Right ventricle myocardium inferior (tissue), 1 donor: ENCODE data around the gene SLC25A11. TPM values are rescaled to one million over a fixed set of nuclear protein-coding genes. Genes with fewer than 3 reads are reported as not detected.

Source experiments
- ATAC-seq: fragments of 200-7000 bp; cut with Tn5 transposase; one replicate; pipeline ENCODE4 v1.9.1; 2020; ENCODE audit warnings: mild to moderate bottlenecking, moderate library complexity
- DNase-seq: peaks from one replicate; pipeline ENCODE4 v3.0.0; 2021; ENCODE audit errors: missing footprints
- intact Hi-C: fragments of 100-400 bp; cut with DNase I; formaldehyde crosslinking; loops from one replicate; pipeline ENCODE4 v1.11.0; 2022
- long read RNA-seq: library from polyadenylated mRNA; unstranded; transcript quantifications from one replicate; pipeline ENCODE4 v2.0.0, GENCODE V29; 2021
- total RNA-seq: library from RNA; stranded (reverse); fragmentation: NEBNext Ultra II Directional; extraction: Animal tissue kit (Norgen Biotek cat#: 25700); gene quantifications from one replicate; pipeline ENCODE4 v1.2.1, GENCODE V29; 2021
- donor health status: DM: no; HTN: yes; CAD: no; lungs with severe emphysema.

The SLC25A11 gene, protein sequence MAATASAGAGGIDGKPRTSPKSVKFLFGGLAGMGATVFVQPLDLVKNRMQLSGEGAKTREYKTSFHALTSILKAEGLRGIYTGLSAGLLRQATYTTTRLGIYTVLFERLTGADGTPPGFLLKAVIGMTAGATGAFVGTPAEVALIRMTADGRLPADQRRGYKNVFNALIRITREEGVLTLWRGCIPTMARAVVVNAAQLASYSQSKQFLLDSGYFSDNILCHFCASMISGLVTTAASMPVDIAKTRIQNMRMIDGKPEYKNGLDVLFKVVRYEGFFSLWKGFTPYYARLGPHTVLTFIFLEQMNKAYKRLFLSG
- total RNA-seq, result 199 TPM
- long read RNA-seq, transcript SLC25A11-201 (8 exons, 1,897 nt), result major isoform, 198 of 254 reads
- long read RNA-seq, partial matches to known transcripts, result 6 of 254 reads
- long read RNA-seq, other reads (novel, unspliced or antisense), result 50 of 254 reads

DNA sequence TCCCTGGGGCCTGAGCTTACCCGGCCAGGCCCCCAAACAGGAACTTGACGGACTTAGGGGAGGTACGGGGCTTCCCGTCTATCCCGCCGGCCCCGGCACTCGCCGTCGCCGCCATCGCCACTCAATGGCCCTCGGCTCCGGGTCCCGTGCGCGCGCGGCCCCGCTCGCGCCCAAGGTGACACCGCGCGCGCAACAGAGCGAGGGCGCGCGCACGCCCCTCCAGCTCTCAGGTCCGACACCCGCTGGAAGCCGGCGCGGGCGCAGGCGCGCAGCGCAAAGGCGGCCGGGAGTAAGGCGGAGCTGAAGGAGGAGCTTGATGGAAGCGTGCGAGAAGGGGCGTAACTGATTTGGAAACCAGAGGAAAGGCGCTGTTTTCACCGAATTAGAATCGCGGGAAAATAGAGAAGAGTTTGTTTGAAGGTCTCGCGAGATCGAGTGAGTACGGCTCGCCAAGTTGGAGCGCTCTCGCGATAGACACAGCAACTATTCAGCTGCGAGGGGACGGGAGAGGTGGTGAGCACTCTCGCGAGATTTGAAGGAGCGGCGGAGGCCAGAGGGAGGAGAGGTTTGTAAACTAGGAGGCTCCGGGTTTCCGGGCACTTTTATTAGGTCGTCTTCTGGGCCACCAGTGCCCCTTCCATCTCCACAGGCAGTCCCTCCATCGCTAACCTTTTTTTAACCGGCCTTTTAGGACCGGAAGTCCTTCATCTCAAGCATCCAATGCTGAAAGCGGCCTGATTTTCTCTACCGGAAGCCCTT is at the start of gene SLC25A11, which contains the start of gene RNF167:
TSS of gene SLC25A11 (minus strand) at position 251 of the 759 bp plus-strand sequence. CDS start at position 115, 136 bp downstream.
TSS of gene RNF167 (plus strand) at position 473 of the 759 bp plus-strand sequence. CDS start 642 bp downstream, outside the sequence.
- ATAC-seq, result peak; percentile 94
- DNase-seq, result peak; percentile 97
- intact Hi-C loops, result loop anchor here (1.0 kb wide), 2 partner anchors 8 to 27 kb away; partner anchors contain the start of genes PFN1 and SPAG7

DNA sequence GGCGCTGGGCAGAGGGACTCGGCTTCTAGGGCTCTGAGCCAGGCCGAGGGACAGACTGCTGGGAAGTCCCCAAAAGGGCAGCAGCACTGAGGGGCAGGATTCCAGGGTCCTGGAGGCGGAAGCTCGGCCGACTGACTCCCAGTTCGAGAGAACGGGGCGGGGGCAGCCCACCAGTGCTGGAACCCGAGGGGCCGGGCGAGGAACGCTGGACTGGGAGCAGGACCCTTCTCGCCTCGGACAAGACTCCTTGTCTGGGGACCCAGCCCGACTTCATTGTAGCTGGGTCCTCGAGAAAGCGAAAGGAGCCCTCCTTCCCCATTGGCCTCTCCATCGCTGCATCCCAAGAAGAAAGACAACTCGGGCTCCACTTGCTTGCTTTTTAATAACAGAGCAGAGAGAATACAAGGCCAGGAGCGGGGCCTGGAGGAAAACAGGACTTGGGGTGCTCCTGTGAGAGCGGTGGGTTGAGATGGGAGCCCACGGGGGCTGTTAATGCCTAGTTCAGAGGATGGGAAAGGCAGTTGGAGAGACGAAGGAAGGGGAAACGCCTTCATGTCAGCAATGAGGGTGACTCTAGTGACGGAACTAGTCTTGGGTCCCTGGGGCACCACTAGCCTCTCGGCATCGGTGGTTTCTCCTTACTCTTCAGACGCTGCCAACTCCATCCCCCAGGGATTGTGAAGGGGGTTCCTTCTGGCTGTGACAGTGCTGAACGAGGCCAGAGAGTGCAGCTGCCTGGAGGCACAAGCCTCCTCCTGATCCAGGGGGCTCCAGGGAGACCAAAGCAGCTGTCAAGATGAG is 48.1 kb upstream of the SLC25A11 start:
- DNase-seq (no peak), ATAC-seq (peak; percentile 43)
- intact Hi-C loops, result loop anchor here (1.0 to 5.0 kb wide), 3 partner anchors 20 to 79 kb away; partner anchors contain the start of gene PFN1

DNA sequence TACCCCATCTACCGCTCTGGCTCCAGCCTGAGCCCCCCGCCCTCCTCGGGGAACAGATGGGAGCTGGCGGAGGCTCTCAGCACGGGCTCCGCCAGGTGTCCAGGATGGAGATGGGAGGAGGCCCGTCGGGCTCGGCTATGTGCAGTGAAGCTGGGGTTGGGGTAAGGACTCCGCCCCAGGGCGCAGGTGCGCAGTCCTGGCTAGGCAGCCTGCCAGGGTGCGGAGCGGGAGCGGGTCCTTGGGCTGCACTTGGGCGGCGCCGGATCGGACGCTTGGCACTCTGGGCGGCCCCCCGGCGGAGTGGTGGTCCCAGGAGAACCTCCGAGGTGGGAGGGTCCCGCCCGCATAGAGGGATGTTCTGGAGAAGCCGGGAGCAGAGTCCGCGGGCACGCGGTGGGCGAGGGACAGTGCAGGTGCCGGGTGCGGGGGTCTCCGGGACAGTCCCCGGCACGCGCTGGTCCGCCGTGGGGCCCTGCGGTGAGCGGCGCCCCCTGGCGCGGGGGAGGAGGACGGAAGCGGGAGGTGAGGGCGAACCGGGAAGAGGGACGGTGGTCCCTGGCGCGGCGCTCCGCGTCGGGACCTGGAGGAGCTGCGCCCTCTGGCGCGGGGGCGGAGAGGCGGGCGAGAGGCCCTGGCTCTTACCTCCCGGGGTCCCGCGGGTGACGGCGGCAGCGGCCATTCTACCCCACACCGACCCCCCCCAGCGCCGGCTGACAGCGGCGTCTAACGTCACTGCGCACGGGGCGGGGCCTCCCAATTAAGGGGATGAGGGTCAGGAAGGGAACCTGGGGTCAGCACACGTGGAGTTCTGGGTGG is 47.3 kb upstream of the SLC25A11 start, which contains the start of gene CAMTA2:
TSS of gene CAMTA2 (minus strand) at position 725 of the 816 bp plus-strand sequence. CDS start 1,453 bp downstream, outside the sequence.
- intact Hi-C loops, result loop anchor here (1.0 to 5.0 kb wide), 3 partner anchors 19 to 78 kb away; partner anchors contain the start of gene PFN1
- DNase-seq, result peak; percentile 97
- peak; percentile 93 for ATAC-seq

DNA sequence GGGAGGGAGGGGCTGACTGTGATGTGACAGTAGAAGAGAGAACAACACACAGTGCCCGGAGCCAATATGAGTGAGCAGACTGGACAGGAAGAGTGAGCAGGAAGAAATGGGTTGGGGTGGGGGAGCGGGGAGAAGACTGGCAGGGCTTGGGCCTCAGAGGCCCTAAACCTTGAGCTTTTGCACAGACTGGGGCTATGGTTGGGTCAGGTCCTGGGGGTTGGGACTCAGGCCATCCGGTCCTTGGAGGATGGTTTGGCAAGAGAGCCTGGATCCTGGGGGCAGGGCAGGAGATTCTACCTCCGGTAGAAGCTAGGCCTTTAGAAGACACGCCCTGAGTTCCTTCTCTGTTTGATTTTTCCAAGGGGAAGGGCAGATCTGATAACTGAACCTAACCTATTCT is 46.6 kb upstream of the SLC25A11 start:
- ATAC-seq (no peak), DNase-seq (no peak)
- intact Hi-C loops, result loop anchor here (5.0 kb wide), 1 partner anchor 39 kb away; the partner anchor contains the start of gene PFN1

DNA sequence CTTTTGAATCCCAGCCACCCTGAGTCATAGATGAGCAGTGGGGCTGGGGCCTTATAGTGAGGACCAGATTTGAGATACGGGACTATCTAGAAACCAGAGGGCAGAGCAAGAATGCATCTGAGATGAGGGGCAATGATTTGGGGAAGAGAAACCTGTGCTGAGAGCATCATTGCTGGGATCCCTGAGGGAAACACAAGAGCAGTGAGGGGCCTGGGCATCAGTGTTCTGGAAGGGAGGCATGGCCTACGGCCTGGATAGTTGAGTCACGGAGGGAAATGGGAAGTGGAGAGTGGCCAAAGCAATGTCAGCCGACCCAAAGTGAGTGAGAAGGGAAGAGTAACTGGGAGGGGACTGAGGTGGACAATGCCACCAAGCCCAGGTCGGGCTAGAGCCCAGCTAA is 42.5 kb upstream of the SLC25A11 start:
- no peak for ATAC-seq

DNA sequence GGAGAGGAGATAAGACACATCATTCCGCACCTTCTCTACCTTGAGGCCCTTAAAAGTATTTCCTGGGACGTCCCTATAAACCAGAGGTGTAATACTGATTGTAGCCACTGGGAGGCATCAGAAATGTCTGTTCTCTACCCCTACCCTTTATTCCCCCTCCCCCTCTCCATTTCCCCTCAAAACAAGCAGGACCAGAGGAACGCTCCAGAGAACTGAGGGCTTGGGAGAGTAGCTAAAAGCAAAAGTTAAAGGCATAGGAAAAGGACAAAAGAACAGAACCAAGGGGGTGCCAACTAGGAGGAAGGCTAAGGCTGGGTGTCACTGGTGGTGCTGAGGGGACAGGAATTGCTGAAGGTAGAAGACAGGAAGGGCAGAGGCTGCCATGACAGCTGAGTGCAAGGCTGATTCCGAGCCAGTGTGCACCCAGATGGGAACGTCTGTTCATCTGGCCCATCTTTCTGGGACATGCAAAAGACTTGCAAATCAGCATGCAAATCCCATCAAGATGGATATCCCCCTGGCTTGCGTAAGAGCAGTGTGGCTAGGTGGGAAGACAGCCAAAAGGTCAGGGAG is 40.9 kb upstream of the SLC25A11 start:
- DNase-seq (no peak), ATAC-seq (no peak)
- intact Hi-C loops, result loop anchor here (2.0 kb wide), 1 partner anchor 82 kb away; no protein-coding TSS in a partner anchor

More for the DNA sequence above, 42.5 kb upstream of the SLC25A11 start:
- intact Hi-C loops, result no loop called here
- no peak for DNase-seq

DNA sequence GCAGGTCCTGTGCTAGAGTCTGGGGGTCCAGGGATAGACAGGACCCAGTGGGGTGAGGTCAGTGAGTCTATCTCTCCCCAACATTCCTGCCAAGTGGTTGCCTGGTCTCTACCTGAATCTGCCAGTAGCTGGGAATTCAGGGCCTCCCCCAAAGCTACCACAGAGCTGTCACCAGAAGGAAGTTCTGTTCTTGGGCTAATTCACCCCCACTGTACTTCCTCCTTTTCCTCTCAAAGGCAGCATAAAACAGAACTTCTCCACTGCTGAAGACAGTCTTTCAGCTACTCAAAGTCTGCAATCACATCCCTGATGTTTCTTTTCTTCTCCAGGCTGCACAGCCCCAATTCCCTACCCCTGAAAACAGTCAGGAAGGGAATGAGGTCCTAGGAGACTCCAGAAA is 38.9 kb upstream of the SLC25A11 start:
- intact Hi-C loops, result no loop called here
- no peak for ATAC-seq
- no peak for DNase-seq

DNA sequence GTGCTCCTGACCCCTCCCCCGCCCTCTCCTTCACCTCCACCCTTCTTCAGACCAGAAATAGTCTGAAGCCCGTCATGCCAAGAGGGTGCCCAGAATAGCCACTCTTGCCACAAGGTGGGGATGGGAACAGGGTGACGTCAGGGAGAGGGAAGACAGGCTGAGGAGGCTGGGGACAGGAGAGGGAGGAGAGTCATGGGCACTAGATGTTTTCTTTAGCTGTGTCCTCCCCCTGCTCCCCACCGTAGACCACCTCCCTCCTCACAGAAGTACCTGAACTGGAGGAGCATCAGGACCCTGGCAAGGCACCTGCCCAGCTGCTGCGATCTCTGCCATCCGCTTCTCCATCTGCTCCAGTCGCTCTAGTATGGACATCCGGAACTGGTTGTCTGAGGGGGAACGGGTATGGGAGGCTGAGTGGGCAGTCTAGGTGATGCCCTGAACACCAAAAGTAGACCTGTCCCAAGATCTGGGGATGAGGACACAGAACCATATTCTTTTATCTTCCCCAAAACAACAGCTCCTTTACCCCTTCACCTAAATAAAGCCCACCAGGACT is 34.3 kb upstream of the SLC25A11 start:
- intact Hi-C loops, result no loop called here
- ATAC-seq, result peak; percentile 71
- no peak for DNase-seq

DNA sequence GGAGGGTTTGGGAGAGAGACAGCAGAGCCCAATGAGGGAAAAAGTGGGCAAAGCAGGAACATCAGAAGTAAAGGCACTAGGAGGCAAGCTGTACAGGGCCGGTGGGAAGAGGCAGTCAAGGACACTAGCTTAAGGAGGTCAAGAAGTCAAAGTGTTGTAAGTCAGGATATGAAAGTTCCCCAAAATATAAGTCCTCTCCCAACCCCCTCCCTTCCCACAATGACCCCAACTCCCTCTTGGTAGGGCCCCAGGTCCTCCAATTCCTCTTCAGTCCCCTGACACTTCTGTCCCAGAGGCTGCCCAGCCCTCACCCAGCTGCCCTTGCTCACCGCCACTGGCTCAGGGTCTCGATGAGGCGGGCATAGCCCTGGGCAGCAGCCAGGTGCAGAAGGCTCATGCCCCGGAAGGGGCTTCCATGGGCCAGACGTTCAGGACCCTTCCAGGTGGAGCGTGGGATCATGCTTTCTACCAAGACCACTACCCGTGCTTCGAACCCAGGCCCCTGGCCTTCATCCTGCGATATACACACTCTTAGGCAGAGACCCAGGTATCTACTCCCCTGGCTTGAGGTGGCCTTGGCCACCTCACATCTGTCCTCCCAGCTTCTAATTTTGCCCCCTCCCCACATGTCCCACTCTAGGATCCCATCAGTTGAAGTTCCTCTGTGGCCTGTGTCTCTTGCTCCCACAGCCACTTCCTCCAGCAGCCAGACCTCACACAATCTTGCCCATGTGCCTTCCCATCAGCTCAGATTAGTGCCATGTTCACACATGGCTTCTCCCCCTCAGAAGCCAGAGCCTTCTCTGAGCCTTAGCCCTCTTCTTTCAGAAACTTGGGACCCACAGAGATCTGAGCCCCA is 33.6 kb upstream of the SLC25A11 start:
- intact Hi-C loops, result no loop called here
- no peak for DNase-seq
- peak; percentile 0 for ATAC-seq

DNA sequence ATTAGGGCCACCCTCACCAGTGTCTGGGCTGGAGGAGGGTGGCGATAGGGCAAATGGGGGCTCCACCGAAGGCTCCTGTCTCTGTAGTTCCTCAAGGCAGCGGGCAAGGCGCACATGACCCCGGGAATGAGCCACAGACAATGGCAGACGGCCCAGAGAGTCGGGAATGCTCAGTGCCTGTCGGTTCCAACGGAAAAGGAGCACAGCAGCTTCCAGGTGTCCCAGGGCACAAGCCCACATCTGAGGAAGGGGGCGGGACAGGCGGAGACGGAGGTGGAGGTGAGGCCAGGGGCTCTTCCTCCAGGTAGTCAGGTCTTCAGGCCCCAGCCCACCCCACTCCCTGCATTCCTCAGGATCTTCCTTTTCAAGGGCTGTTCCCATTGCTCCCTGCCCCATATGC is 32.9 kb upstream of the SLC25A11 start:
- DNase-seq (no peak), ATAC-seq (no peak)
- intact Hi-C loops, result no loop called here

DNA sequence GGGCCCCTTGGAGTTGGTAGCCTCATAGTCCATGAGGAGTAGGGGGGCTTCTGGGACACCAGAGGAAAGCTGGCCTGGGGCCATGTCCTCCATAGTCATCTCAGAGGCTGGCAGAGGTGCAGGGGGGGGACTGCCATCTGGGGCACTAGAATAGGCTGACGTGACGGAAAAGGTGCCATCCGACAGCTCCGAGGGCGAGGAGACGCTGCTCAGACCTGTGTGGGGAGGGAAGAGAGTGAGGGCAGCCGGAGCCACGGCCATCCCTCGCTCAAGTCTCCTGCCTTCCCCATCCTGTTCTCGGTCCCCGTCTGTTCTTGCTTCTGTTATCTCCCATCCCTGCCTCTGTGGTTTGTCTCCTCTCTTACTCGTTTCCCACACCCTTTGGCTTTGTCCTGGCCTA is 32.5 kb upstream of the SLC25A11 start:
- ATAC-seq, result no peak
- intact Hi-C loops, result no loop called here

DNA sequence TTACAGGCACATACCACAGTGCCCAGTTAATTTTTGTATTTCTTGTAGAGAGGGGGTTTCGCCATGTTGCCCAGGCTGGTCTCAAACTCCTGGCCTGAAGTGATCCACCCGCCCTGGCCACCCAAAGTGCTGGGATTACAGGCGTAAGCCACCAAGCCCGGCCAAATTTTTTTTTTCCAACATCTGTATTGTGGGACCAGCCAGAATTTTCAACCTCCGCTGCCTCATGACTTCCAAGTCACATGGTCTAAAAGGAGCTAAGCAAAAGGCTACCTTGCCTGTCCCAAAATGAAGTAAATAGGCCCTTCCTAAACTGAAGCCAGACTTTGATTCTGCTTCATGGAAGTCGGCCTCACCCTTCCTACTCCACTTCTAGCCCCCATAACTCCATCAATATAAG is 32.0 kb upstream of the SLC25A11 start:
- no peak for DNase-seq
- no peak for ATAC-seq
- intact Hi-C loops, result no loop called here

More for the DNA sequence above, 32.5 kb upstream of the SLC25A11 start:
- DNase-seq, result no peak

DNA sequence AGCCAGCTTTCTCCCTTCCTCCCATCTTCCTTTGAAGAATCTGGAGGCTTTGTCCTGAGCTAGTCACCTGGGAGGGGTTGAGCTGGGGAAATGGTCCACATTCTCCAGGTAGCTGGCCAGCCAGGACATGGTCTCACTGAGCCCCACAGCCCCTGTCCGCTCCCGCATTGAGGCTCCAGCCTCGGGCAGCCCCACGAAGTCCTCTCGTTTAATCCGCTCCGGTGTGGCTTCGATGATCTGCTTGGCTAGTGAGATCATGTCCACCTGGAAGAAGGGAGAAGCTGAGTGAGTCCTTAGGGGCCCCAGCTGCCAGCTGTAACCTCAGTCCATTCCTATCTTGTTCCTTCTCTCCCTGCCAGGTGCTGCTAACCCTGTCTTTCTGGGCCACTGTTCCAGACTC is 30.4 kb upstream of the SLC25A11 start:
- DNase-seq, result no peak
- intact Hi-C loops, result no loop called here
- ATAC-seq, result no peak

DNA sequence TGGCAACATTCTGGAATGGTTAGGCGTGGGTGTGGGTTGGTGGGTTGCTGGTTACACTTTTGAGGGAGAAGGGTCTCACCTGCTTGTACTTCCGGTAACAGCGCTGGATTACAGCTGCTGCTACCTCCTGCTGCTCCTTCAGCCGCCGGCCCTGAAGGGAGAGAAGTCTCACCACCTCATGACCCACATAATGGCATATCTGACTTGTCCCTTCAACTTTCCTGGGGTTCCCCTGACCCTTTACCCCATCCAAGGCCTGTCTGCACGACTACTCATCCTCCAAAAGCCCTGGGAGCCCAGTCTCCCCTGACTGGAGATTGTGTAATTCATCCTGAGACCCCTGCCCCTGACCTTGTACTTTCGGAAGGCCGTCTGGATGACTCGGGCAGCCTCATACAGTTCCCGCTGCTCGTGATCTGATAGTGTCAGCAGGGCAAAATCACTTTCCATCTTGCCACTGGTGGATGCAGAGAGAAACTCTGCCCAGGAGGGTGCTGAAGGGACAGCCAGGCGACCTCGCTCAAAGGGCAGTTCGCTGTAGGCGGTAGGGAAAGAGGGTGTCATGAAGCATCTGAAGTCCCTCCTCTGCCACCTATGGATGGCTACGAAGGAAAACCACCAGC is 29.8 kb upstream of the SLC25A11 start:
- intact Hi-C loops, result loop anchor here (5.0 kb wide), 1 partner anchor 62 kb away; no protein-coding TSS in a partner anchor
- ATAC-seq, result no peak
- no peak for DNase-seq

DNA sequence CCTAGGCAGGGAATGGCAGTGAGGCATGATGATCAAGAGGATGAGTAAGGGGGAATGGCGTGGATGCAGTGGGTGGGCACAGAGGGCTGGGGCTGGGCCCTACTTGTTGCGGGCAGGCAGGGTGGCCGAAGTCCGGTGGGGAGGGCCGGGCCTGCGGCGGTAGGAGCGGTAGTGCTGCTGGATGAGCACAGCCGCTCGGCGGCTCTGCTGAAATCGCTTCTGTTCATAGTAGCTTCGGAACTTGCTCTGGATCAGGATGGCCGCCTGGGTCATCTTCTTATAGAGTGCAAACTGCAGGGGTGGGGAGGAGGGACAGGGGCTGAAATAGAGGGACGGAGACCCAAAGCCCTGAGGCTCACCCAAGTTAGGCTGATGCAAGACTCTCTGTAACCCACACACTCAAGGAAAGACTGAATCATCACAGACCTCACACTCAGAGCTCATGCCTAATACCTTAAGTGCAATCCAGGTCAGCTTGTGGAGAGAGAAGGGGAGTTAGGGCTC is 29.3 kb upstream of the SLC25A11 start:
- intact Hi-C loops, result loop anchor here (5.0 kb wide), 1 partner anchor 62 kb away; no protein-coding TSS in a partner anchor
- ATAC-seq (no peak), DNase-seq (no peak)
